Measurements from ENCODE around the gene PKP1.

GRCh38 chr1:201371792-201372191 lies 88.5 kb downstream of the PKP1 start:
- no peak for TF ChIP-seq CTCF (IDR thresholded peaks at IDR 0.05; ENCODE audit: low read length)
- no peak for TF ChIP-seq EZH2 (IDR thresholded peaks at IDR 0.05; ENCODE audit: borderline replicate concordance, low read length)
